Vagina (tissue), 2 donors: ENCODE results near the gene STK38L.
A peak's percentile ranks its signal among the peaks of the same experiment; 100 is the strongest.

ENCODE experiments used
- POLR2AphosphoS5 ChIP-seq, 2 donors: sonication (generic); formaldehyde crosslinking; IDR thresholded peaks; one replicate each; pipeline ENCODE4 v1.9.0; 2017; ENCODE audit warnings: antibody characterized with exemption in 2 of 2, mild to moderate bottlenecking in 2 of 2, low read depth in 1 of 2; ENCODE audit not compliant: insufficient read depth in 1 of 2
- TF ChIP-seq, protein P1 (sequence below), 3 experiments: fragments of 450-650 bp in 2 of 3; fragments of 200-600 bp in 1 of 3; sonication (generic) in 1 of 3; IDR thresholded peaks; one replicate each; pipeline ENCODE4 v1.5.1; 2017 to 2019; ENCODE audit warnings: antibody characterized with exemption in 3 of 3, mild to moderate bottlenecking in 2 of 3, moderate library complexity in 2 of 3

DNA sequence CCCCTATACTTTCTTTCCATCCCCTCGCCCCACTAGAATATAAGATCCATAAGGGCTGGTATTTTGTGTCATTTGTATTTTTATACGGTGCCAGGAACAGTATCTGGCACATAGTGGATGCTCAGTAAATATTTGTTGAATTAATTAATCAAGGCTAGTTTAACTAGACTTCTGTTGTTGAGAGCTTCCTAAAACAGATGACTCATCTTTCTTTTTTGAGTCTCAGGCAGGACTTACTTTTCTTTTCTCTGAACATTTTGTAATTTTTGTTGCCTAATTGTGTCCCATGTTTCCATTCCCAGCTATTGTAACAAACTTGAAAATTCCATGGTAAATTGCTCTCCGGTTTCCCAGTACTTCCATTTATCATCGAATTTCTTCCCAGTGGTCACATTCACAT is 16.7 kb downstream of the STK38L start:
- TF ChIP-seq, protein P1, sequence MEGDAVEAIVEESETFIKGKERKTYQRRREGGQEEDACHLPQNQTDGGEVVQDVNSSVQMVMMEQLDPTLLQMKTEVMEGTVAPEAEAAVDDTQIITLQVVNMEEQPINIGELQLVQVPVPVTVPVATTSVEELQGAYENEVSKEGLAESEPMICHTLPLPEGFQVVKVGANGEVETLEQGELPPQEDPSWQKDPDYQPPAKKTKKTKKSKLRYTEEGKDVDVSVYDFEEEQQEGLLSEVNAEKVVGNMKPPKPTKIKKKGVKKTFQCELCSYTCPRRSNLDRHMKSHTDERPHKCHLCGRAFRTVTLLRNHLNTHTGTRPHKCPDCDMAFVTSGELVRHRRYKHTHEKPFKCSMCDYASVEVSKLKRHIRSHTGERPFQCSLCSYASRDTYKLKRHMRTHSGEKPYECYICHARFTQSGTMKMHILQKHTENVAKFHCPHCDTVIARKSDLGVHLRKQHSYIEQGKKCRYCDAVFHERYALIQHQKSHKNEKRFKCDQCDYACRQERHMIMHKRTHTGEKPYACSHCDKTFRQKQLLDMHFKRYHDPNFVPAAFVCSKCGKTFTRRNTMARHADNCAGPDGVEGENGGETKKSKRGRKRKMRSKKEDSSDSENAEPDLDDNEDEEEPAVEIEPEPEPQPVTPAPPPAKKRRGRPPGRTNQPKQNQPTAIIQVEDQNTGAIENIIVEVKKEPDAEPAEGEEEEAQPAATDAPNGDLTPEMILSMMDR (IDR thresholded peaks at IDR 0.05): no peak
- TF ChIP-seq POLR2AphosphoS5 (IDR thresholded peaks at IDR 0.05; ENCODE audit: insufficient read depth in 1 of 2, low read depth in 1 of 2): peak in 1 of 2 donors; percentile 64
